Mesenchymal stem cell (in vitro differentiated cells and primary cell): Measurements from ENCODE around the gene MFRP.

Source experiments
- DNase-seq: peaks from one replicate; pipeline ENCODE4 v3.0.0-alpha.2; 2013
- H2AFZ ChIP-seq: one replicate; pipeline ENCODE4 v1.6.1; 2013; ENCODE audit warnings: low read depth, mild to moderate bottlenecking, control low read depth, inconsistent platforms, low read length, moderate library complexity
- H2AK5ac ChIP-seq: 2 replicates; pipeline ENCODE4 v1.6.1; 2013; ENCODE audit warnings: low read length, moderate library complexity, mild to moderate bottlenecking, inconsistent platforms; ENCODE audit not compliant: severe bottlenecking
- H2BK120ac ChIP-seq: one replicate; pipeline ENCODE4 v1.6.1; 2013; ENCODE audit warnings: low read depth, mild to moderate bottlenecking, inconsistent platforms, low read length, moderate library complexity
- H2BK12ac ChIP-seq, 2 experiments: one replicate each; pipeline ENCODE4 v1.6.1; 2013; ENCODE audit warnings: inconsistent platforms in 2 of 2, low read length in 2 of 2, mild to moderate bottlenecking in 2 of 2, moderate library complexity in 2 of 2, control low read depth in 1 of 2
- H2BK15ac ChIP-seq: one replicate; pipeline ENCODE4 v1.6.1; 2013; ENCODE audit warnings: mild to moderate bottlenecking, low read depth, inconsistent platforms; ENCODE audit not compliant: poor library complexity, severe bottlenecking
- H2BK5ac ChIP-seq: 2 replicates; pipeline ENCODE4 v1.6.1; 2013; ENCODE audit warnings: low read depth, mild to moderate bottlenecking, low read length, control low read depth, inconsistent platforms; ENCODE audit not compliant: poor library complexity, severe bottlenecking
- H3K14ac ChIP-seq, 2 experiments: one replicate each; pipeline ENCODE4 v1.6.1; 2013; ENCODE audit warnings: inconsistent platforms in 2 of 2, low read length in 2 of 2, control low read depth in 1 of 2, mild to moderate bottlenecking in 1 of 2, moderate library complexity in 1 of 2
- H3K18ac ChIP-seq, 2 experiments: one replicate each; pipeline ENCODE4 v1.6.1; 2013; ENCODE audit warnings: inconsistent platforms in 2 of 2, low read length in 2 of 2, control low read depth in 1 of 2, low read depth in 1 of 2, mild to moderate bottlenecking in 1 of 2
- H3K23ac ChIP-seq, 2 experiments: one replicate each; pipeline ENCODE4 v1.6.1; 2013; ENCODE audit warnings: inconsistent platforms in 2 of 2, low read length in 2 of 2, mild to moderate bottlenecking in 2 of 2, moderate library complexity in 2 of 2, control low read depth in 1 of 2
- H3K27ac ChIP-seq: 2 replicates; pipeline ENCODE4 v1.5.1; 2013; ENCODE audit warnings: mild to moderate bottlenecking, moderate library complexity, low read length, control low read depth, inconsistent platforms; ENCODE audit not compliant: poor library complexity, severe bottlenecking
- H3K27me3 ChIP-seq, 2 experiments: 2 replicates each; pipeline versions ENCODE4 v1.6.1 to v1.7.0; 2013; ENCODE audit warnings: low read length in 2 of 2, mild to moderate bottlenecking in 2 of 2, moderate library complexity in 2 of 2, control low read depth in 1 of 2, inconsistent platforms in 1 of 2; ENCODE audit not compliant: control insufficient read depth in 1 of 2, insufficient read depth in 1 of 2
- H3K36me3 ChIP-seq, 2 experiments: 2 replicates each; pipeline versions ENCODE4 v1.6.1 to v1.7.0; 2013; ENCODE audit warnings: low read length in 2 of 2, control low read depth in 1 of 2, inconsistent platforms in 1 of 2, low read depth in 1 of 2, mild to moderate bottlenecking in 1 of 2; ENCODE audit not compliant: insufficient read depth in 2 of 2, control insufficient read depth in 1 of 2
- H3K4ac ChIP-seq, 2 experiments: one replicate each; pipeline ENCODE4 v1.6.1; 2013; ENCODE audit warnings: inconsistent platforms in 2 of 2, low read length in 2 of 2, mild to moderate bottlenecking in 2 of 2, moderate library complexity in 2 of 2, control low read depth in 1 of 2, low read depth in 1 of 2
- H3K4me1 ChIP-seq: 2 replicates; pipeline ENCODE4 v1.6.1; 2013; ENCODE audit warnings: low read depth, low read length, control low read depth; ENCODE audit not compliant: control insufficient read depth, insufficient read depth
- H3K4me2 ChIP-seq: 2 replicates; pipeline ENCODE4 v1.6.1; 2013; ENCODE audit warnings: low read length, mild to moderate bottlenecking, inconsistent platforms; ENCODE audit not compliant: poor library complexity, severe bottlenecking
- H3K4me3 ChIP-seq, 2 experiments: 2 replicates each; pipeline versions ENCODE4 v1.5.1 to v1.7.0; 2013; ENCODE audit warnings: low read length in 2 of 2, mild to moderate bottlenecking in 2 of 2, control low read depth in 1 of 2, low read depth in 1 of 2; ENCODE audit not compliant: insufficient read depth in 1 of 2
- H3K79me1 ChIP-seq: replicated peaks from 2 replicates; pipeline ENCODE4 v1.6.1; 2013; ENCODE audit warnings: mild to moderate bottlenecking, control low read depth, low read length, inconsistent platforms; ENCODE audit not compliant: poor library complexity, severe bottlenecking
- H3K9ac ChIP-seq: 2 replicates; pipeline ENCODE4 v1.7.0; 2013; ENCODE audit warnings: mild to moderate bottlenecking, low read length, moderate library complexity
- H3K9me3 ChIP-seq: 2 replicates; pipeline ENCODE4 v1.7.0; 2013; ENCODE audit warnings: mild to moderate bottlenecking, low read length; ENCODE audit not compliant: control insufficient read depth
- H4K8ac ChIP-seq: one replicate; pipeline ENCODE4 v1.6.1; 2013; ENCODE audit warnings: inconsistent platforms, mild to moderate bottlenecking, low read length, moderate library complexity
- H4K91ac ChIP-seq: one replicate; pipeline ENCODE4 v1.6.1; 2013; ENCODE audit warnings: mild to moderate bottlenecking, low read length, inconsistent platforms
- WGBS: methylation state at CpG from one replicate; pipeline ENCODE4 v1.1.7; 2013; ENCODE audit warnings: mixed read lengths; 5-methylcytosine and 5-hydroxymethylcytosine counted together

Gene MFRP

GRCh38 chr11:119299416-119299815 lies 47.1 kb downstream of the MFRP start:
- no peak overlapping the region for H3K14ac ChIP-seq
- H3K27ac ChIP-seq, result no peak overlapping the region
- H3K23ac ChIP-seq, result no peak overlapping the region
- no peak for DNase-seq
- WGBS, result 98% methylated on average over 8 of the region's 9 CpGs
- H3K36me3 ChIP-seq, result peaks cover 28 to 80% of the 10 kb centered on the region in 2 experiments
- H2BK5ac ChIP-seq, result no peak overlapping the region
- H4K91ac ChIP-seq, result no peak overlapping the region
- no peak overlapping the region for H2BK12ac ChIP-seq
- H2AFZ ChIP-seq, result no peak overlapping the region
- no peak overlapping the region for H3K9ac ChIP-seq
- H3K9me3 ChIP-seq, result no peaks in the 10 kb centered on the region
- no peak overlapping the region for H3K4me3 ChIP-seq
- H4K8ac ChIP-seq, result no peak overlapping the region
- H2BK120ac ChIP-seq, result no peak overlapping the region
- H3K79me1 ChIP-seq, result peaks cover 14% of the 10 kb centered on the region
- H2AK5ac ChIP-seq, result no peak overlapping the region
- H3K18ac ChIP-seq, result no peak overlapping the region
- H2BK15ac ChIP-seq, result no peak overlapping the region
- H3K4ac ChIP-seq, result no peak overlapping the region
- H3K27me3 ChIP-seq, result no peaks in the 10 kb centered on the region
- H3K4me2 ChIP-seq, result no peak overlapping the region
- no peaks in the 10 kb centered on the region for H3K4me1 ChIP-seq

GRCh38 chr11:119298726-119299125 lies 47.8 kb downstream of the MFRP start:
- DNase-seq, result no peak
- Histone ChIP-seq H3K4me1 (no peaks in the 10 kb centered on the region), H3K4me2 (no peak overlapping the region), H3K18ac (no peak overlapping the region), H2BK120ac (no peak overlapping the region), H3K27ac (no peak overlapping the region), H3K9ac (no peak overlapping the region), H3K23ac (no peak overlapping the region), H2AK5ac (no peak overlapping the region), H3K27me3 (no peaks in the 10 kb centered on the region), H4K91ac (no peak overlapping the region), H3K4ac (no peak overlapping the region), H3K4me3 (no peak overlapping the region), H3K9me3 (no peaks in the 10 kb centered on the region), H3K79me1 (peaks cover 14% of the 10 kb centered on the region), H2BK15ac (no peak overlapping the region), H4K8ac (peak overlapping the region; percentile 13), H3K14ac (no peak overlapping the region), H3K36me3 (peaks cover 27 to 74% of the 10 kb centered on the region in 2 experiments), H2BK5ac (no peak overlapping the region), H2AFZ (no peak overlapping the region), H2BK12ac (no peak overlapping the region)
- no CpG with 5 or more reads among the region's 2 CpGs for WGBS

GRCh38 chr11:119297938-119298337 lies 48.6 kb downstream of the MFRP start:
- 100% methylated on average over 3 of the region's 3 CpGs for WGBS
- Histone ChIP-seq H2AK5ac (no peak overlapping the region), H3K27me3 (no peaks in the 10 kb centered on the region), H2BK12ac (no peak overlapping the region), H3K36me3 (peaks cover 27 to 69% of the 10 kb centered on the region in 2 experiments), H2BK5ac (no peak overlapping the region), H3K23ac (no peak overlapping the region), H3K4me2 (no peak overlapping the region), H3K4ac (no peak overlapping the region), H4K8ac (no peak overlapping the region), H3K14ac (no peak overlapping the region), H3K4me1 (no peaks in the 10 kb centered on the region), H2BK120ac (no peak overlapping the region), H2BK15ac (no peak overlapping the region), H3K9me3 (no peaks in the 10 kb centered on the region), H3K18ac (no peak overlapping the region), H3K27ac (no peak overlapping the region), H3K4me3 (no peak overlapping the region), H4K91ac (no peak overlapping the region), H2AFZ (no peak overlapping the region), H3K9ac (no peak overlapping the region), H3K79me1 (peaks cover 19% of the 10 kb centered on the region)
- no peak for DNase-seq

- 28% methylated on average over 2 of the region's 3 CpGs for WGBS
- H2AK5ac ChIP-seq, result no peak overlapping the region
- H3K27me3 ChIP-seq, result no peaks in the 10 kb centered on the region
- no peak overlapping the region for H4K91ac ChIP-seq
- H3K4me3 ChIP-seq, result no peak overlapping the region
- no peak overlapping the region for H2BK5ac ChIP-seq
- H3K36me3 ChIP-seq, result peaks cover 30 to 55% of the 10 kb centered on the region in 2 experiments
- no peak for DNase-seq
- H3K4me2 ChIP-seq, result no peak overlapping the region
- H3K23ac ChIP-seq, result no peak overlapping the region
- H3K9ac ChIP-seq, result peak overlapping the region; percentile 27
- peaks cover 14% of the 10 kb centered on the region for H3K79me1 ChIP-seq
- no peak overlapping the region for H3K27ac ChIP-seq
- H2BK120ac ChIP-seq, result no peak overlapping the region
- no peak overlapping the region for H3K4ac ChIP-seq
- H4K8ac ChIP-seq, result no peak overlapping the region
- H3K9me3 ChIP-seq, result peaks cover 15% of the 10 kb centered on the region
- H3K4me1 ChIP-seq, result no peaks in the 10 kb centered on the region
- H2BK12ac ChIP-seq, result no peak overlapping the region
- H3K14ac ChIP-seq, result no peak overlapping the region
- no peak overlapping the region for H3K18ac ChIP-seq
- no peak overlapping the region for H2BK15ac ChIP-seq
- no peak overlapping the region for H2AFZ ChIP-seq
These were observed 51.3 kb downstream of the MFRP start for GRCh38 chr11:119295178-119295577.
